Stromal cell of bone marrow (primary cell): ENCODE results near the gene BCAN.

Source experiments
- DNase-seq: peaks from one replicate; pipeline ENCODE4 v3.0.0-alpha.2; 2012; ENCODE audit warnings: low read depth

The BCAN gene

DNA sequence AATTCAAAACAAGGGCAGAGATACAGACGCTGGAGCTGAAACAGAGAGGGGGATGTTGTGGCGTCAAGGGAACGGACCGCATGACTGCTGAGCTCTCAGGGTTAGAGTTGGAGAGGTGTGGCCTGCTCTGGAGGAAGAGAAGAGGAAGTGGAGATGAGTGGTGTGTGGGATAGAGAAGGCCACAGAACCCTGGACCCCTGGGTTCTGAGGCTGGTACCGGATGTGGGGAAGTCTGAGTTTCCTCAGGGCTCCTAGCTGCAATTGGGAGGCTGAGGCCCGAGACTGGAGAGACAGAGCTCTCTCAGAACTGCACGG, 1.8 kb downstream of the BCAN start:
- DNase-seq = no peak

DNA sequence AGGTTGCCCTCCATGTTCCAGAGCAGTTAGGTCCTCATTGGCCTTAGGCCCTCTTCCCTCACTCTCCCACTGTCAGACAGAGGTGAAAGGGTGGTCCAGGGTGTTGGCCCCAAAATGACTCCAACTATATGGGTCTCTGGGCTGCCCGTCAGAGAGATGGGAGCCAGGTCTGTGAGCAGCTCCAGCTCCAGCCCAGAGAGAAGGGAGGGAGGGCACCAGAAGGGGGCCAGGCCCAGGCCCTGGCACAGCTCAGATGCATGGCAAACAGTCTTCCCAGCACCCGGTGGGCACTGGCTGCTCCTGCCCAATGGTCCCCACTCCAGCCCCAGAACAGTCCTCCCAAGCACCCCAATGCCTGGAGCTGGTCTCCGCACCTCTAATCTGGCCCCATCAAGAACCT, 2.2 kb downstream of the BCAN start:
- no peak for DNase-seq

DNA sequence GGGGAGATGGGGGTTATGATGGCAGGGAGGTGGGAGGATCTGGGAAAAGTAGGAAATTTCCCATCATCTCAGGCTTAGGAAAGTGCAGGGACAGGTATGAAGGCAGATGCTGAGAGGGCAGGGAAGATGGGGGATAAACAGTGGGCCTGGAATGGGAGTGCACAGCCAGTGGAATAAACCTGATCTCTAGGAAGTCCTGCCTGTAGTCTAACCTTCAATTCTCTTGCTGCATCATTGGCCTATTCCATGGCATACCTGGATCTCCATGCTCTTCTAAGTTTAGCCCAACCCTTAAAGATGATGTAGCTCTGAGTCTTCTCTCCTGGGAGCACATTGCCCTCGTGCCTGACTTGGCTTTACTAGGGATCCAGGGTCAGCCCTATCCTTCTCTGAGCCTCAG, 2.7 kb downstream of the BCAN start:
- no peak for DNase-seq

DNA sequence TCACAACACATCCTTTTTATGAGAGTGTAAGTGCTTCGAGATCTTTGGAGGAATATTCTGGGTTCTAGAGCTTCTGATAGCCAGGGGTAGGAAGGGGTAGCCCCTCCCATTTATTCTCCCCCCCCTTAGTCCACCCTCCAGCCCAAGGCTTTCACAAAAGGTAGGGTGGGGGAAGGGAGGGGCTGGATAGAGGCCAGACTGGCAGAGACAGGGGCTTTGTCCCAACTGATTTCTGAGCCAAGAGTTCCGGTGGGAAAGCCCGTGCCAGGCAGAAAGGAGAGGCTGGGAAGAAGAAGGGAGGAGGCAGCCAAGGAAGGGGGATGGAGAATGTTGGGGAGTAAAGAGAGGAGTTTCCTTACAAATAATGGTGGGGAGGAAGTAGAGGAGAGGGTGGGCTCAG, 3.1 kb downstream of the BCAN start:
- DNase-seq = no peak

DNA sequence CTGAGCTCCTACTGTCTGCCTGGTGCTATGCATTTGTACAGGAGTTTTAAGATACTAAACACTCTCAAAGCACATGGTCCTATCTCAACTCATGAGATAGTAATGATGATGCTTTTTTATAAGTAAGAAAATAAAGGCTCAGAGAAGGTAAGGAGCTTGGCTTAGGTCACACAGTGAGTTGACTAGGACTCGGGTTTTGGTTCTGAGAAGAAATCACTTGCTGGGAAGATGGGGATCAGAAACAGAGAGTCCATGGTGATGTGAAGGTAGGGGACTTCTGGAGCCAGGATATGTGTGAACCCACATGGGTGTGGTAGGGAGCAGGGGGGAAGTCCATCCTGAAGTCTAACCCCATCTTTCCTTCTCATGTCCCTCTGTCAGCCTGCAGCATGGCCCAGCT, 3.7 kb downstream of the BCAN start:
- DNase-seq = no peak

DNA sequence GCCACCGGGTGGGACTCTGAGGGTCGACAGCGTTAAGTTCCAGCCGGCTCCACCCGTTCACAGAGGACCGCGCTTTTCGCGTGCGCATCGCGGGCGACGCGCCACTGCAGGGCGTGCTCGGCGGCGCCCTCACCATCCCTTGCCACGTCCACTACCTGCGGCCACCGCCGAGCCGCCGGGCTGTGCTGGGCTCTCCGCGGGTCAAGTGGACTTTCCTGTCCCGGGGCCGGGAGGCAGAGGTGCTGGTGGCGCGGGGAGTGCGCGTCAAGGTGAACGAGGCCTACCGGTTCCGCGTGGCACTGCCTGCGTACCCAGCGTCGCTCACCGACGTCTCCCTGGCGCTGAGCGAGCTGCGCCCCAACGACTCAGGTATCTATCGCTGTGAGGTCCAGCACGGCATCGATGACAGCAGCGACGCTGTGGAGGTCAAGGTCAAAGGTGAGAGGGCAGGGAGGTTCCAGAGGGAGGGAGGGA, 4.9 kb downstream of the BCAN start:
- DNase-seq = no peak

DNA sequence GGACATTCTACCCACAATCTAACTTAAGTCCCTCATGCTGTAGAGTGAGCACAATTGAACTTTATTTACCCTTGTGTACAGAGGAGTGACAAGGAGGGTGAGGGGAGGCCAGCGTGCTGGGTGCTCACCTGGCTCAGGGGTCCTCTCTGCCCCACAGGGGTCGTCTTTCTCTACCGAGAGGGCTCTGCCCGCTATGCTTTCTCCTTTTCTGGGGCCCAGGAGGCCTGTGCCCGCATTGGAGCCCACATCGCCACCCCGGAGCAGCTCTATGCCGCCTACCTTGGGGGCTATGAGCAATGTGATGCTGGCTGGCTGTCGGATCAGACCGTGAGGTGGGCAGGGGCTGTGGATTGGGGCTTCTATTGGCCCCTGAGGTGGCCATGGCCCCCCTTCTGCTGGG, 5.4 kb downstream of the BCAN start:
- DNase-seq = no peak

DNA sequence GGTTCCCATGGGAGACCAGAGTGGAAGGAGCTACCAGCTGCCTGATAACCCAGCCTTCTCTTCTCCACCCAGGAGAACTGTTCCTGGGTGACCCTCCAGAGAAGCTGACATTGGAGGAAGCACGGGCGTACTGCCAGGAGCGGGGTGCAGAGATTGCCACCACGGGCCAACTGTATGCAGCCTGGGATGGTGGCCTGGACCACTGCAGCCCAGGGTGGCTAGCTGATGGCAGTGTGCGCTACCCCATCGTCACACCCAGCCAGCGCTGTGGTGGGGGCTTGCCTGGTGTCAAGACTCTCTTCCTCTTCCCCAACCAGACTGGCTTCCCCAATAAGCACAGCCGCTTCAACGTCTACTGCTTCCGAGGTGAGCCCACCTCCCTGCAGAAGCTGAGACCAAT, 6.6 kb downstream of the BCAN start:
- no peak for DNase-seq

DNA sequence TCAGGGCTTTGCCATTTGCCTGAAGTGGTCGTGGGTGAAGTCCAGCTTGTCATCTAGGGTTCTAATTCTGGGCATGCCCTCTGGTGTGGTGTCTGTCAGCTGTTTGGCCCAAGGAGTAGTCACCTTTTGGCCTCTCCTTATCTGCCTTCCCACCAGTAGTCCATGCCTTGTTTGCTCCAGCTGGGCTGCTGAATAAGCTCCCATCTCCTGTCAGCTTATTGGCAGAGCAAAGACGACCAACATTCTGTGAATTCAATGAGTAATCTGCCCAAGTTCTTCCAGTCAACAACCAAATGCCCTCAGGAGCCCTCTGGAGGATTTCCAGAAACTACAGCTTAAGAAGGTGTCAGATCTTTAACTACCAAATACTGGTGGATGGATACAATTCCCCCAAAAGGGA, 7.0 kb downstream of the BCAN start:
- no peak for DNase-seq

DNA sequence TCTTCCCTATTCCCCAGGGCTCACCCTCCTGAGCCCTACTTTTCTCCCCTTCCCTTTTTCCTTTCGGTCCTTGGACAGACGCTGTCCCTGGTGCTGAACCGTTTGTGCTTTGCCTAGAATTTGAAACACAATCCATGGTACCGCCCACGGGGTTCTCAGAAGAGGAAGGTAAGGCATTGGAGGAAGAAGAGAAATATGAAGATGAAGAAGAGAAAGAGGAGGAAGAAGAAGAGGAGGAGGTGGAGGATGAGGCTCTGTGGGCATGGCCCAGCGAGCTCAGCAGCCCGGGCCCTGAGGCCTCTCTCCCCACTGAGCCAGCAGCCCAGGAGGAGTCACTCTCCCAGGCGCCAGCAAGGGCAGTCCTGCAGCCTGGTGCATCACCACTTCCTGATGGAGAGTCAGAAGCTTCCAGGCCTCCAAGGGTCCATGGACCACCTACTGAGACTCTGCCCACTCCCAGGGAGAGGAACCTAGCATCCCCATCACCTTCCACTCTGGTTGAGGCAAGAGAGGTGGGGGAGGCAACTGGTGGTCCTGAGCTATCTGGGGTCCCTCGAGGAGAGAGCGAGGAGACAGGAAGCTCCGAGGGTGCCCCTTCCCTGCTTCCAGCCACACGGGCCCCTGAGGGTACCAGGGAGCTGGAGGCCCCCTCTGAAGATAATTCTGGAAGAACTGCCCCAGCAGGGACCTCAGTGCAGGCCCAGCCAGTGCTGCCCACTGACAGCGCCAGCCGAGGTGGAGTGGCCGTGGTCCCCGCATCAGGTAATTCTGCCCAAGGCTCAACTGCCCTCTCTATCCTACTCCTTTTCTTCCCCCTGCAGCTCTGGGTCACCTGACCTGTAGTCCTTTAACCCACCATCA, 10.4 kb downstream of the BCAN start:
- DNase-seq = no peak

DNA sequence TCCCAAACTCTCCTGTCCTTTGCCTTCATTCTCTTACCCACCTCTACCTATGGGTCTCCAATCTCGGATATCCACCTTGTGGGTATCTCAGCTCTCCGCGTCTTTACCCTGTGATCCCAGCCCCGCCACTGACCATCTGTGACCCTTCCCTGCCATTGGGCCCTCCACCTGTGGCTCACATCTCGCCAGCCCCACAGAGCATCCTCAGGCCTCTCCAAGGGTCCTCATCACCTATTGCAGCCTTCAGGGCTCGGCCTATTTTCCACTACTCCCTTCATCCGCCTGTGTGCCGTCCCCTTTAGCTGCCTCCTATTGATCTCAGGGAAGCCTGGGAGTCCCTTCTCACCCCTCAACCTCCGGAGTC, 11.1 kb downstream of the BCAN start:
- DNase-seq = no peak

DNA sequence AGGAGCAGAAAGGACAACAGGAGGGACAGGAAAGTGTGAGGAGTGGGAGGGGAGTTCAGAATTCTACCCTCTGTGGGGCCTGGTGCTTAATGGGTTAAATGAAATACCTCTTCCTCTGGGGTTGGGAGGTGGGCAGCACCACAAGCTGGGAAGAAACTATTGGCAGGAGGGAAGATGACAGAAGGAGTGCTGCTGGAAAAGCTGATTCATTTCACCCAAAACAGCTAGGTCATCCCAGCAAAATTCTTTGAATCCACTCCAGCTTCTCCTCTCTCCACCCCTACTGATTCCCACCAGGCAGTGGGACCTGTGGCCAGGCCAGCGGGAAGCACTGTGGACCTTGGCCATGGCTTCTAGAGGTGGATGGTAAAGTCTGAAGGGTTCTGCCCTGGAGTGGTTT, 12.8 kb downstream of the BCAN start:
- no peak for DNase-seq

DNA sequence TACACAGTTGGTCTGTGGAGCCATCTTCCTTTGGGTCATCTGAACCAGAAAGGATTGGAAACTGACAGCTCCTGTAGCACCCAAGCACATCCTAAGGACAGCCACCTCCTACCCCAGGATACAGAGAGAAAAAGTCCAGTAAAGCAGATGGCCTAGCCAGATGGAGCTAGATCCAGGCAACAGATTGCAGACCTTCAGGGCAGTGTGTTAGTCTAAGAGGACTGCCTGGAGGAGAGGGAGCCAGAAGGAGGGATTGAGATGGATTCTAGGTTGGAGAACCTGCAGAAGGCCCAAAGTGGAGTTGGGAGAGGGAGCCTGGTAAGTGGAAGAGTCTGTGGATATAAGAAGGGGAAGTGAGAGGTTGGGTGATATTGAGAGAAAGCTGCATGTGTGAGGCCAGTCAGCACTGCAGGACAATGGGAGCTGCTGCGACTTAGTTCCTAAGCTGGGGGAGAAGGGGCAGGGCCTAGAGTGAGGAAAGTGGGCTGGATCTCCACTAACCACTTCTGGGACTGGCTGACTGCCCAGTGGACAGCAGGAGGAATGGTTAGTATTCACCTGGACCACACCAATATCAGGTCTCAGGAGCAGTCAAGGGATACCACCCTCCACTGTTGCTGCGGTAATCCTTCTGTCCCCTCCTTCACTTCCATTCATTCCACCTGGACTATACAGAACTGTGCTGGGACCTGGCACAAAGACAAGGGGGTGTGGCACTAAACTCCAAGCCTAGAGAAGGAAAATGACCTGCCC, 13.4 kb downstream of the BCAN start:
- DNase-seq = no peak

DNA sequence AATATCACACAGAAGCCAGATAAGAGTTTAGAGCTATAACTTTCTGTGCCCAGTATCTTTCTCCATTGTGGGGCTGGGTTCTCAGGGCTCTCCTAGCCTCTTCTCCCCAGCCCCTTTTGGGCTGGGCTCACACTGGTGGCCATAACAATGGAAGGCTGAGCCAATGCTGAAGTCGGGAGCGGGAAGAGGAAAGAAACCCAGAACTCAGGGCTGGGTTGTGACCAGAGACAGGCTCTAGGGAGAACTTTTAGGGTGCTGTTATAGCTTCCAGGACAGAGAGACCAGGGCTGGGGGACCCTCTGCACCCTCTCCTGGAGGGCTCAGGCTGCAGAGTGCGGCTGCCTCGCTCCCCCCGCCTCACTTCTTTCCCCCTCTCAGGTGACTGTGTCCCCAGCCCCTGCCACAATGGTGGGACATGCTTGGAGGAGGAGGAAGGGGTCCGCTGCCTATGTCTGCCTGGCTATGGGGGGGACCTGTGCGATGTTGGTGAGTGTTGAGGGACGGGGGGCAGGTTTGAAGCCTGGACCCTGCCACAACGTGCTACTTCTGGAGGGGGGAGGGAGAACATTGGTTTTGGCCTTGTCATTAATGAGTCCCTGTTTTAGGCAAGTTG, 14.1 kb downstream of the BCAN start:
- DNase-seq = no peak

DNA sequence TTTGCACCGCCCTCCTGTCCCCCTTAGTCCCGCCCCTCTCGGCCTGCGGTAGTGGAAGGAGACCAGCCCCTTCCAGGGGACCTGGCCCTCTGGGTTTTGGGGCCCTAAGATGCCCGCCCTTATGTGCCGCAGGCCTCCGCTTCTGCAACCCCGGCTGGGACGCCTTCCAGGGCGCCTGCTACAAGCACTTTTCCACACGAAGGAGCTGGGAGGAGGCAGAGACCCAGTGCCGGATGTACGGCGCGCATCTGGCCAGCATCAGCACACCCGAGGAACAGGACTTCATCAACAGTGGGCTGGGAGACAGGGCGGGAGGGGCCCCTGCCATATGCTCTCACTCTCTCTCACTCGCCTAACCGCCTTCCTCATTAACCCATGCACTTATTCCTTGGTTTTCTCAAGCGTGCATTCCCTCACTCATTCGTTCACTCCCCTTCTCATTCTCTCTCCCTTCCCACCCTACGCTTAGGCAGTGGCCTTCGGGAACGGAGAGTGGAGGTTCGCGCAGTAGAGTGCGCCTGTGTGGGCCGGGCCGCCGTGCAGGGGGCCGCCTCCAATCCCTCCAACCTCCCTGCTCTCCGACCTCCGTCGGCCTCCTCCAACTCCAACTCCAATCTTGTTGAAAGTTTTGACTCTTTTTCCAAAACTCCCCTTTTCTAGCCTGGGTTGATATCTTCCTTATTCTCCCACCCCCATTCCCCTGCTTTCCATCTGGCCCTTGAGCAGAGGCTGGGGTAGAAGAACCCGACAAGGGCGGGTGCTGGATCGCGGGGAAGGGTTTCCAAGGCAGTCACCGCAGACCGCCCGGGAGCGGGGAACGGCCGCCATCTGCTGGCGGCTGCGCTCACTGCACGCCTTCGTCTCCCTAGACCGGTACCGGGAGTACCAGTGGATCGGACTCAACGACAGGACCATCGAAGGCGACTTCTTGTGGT, 15.2 kb downstream of the BCAN start:
- peak; percentile 31 for DNase-seq

DNA sequence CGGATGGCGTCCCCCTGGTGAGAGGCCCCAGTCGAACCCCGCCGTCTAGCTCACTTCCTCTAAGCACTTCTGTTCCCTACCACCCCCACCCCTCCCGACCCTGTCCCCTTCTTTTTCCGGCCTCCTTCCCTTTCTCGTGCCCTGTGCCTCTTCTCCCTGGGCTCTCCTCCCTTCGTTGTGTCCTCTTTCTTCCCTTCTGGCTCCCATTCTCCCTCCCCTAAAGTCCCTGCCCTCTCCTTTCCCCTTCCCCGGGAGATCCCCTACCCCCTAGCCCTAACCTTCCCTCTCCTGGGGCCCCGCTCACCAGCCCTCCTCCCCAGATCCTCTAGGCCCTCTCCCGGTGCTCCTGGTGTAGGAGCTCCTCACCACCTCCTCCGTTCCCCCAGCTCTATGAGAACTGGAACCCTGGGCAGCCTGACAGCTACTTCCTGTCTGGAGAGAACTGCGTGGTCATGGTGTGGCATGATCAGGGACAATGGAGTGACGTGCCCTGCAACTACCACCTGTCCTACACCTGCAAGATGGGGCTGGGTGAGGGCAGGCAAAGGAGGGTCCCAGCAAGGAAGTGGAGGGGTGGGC, 15.9 kb downstream of the BCAN start:
- DNase-seq = no peak

DNA sequence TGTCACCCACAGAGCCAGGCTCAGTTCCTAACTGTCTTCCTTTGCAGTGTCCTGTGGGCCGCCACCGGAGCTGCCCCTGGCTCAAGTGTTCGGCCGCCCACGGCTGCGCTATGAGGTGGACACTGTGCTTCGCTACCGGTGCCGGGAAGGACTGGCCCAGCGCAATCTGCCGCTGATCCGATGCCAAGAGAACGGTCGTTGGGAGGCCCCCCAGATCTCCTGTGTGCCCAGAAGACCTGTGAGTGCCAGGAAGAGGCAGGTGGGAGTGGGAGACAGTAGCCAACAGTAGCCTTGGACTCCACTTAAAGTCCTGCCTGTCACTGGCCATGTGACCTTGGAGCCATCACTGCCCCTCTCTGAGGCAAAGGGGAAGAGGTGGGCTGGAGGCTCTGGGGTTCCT, 16.6 kb downstream of the BCAN start:
- DNase-seq = no peak

DNA sequence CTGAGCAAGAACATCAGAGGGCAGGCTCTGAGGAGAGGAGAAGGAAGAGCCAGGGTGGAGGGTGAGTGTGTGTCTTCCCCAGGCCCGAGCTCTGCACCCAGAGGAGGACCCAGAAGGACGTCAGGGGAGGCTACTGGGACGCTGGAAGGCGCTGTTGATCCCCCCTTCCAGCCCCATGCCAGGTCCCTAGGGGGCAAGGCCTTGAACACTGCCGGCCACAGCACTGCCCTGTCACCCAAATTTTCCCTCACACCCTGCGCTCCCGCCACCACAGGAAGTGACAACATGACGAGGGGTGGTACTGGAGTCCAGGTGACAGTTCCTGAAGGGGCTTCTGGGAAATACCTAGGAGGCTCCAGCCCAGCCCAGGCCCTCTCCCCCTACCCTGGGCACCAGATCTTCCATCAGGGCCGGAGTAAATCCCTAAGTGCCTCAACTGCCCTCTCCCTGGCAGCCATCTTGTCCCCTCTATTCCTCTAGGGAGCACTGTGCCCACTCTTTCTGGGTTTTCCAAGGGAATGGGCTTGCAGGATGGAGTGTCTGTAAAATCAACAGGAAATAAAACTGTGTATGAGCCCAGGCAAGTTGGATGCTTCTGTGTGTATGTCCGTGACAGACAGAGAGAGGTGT, 17.1 kb downstream of the BCAN start:
- no peak for DNase-seq

DNA sequence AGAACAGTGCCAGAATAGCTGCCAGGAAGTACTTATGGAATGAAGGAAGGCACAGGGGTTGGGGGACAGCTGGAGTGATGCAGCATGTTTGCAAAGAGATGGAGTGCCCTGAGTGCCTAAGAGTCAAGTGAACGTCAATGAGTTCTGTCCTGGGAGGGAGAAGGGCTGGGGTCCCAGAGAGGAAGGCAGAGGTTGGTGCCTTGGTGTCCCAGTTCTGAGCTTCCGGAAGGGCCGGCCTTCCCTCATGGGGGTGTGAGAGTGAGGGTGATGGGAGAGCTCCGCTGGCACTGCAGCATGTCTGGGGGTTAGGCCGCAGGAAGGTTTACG, 17.7 kb downstream of the BCAN start:
- DNase-seq = no peak

DNA sequence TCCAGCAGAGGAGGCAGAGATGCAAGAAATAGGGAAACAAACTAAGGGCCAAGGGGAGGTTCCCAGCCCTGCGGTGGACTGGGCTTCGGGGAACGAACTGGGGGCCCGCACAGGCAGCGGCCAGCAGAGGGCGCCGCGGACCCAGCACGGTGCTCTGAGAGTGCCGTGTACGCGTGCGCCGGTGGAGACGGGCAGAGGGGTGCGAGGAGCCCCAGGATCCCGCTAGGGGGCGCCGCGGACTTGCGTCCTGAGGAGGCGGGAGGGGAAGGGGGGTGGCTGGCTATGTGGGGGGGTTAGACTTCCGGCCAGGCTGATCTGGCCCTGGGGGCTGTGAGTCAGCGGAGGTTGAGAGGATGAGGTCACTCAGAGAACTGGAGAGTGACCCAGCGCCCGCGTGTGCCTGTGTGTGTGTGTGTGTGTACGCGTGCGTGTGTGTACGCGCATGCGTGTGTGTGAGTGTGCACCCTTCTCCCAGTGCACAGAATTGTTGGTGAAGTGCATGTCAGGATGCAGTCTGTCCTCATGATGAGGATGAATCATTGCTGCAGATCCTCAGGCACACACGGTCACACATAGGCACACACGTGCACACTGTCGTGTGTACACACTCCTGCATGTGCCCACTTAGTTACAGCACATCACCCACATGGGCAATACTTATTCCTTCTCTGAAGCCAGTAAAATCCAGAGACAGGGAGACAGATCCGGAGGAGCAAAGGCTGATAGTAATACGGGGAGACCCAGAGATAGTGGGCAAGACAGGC, 18.3 kb downstream of the BCAN start:
- DNase-seq = peak; percentile 96

DNA sequence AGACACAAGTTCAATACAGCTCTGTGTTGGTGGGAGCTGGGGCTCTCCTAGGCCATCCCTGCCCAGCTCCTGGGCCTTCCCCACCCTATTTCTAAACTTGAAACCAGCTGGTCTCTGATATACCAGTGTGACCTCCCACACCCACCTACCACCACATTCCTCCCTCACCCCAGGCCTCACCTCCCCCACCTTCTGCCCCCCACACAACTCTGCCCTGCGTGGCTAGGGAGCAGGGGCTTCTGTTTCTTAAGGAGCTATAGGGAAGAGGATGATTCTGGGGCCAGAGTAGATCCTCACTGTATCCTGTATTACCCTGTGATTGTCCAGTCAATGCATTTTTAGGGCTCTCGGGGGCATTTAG, 18.8 kb downstream of the BCAN start:
- no peak for DNase-seq
